H9 (cell line): ENCODE data around the gene TTLL3. TPM values are rescaled to one million over a fixed set of nuclear protein-coding genes. Genes with fewer than 3 reads are reported as not detected.

Experiments used
- DNase-seq: peaks from one replicate; pipeline ENCODE4 v3.0.0-alpha.2; 2017
- H2AFZ ChIP-seq: one replicate; pipeline ENCODE4 v1.6.1; 2013; ENCODE audit warnings: mild to moderate bottlenecking, low read length, control low read depth, moderate library complexity
- H2AK5ac ChIP-seq: 2 replicates; pipeline ENCODE4 v1.6.1; 2013; ENCODE audit warnings: low read length, control low read depth, mixed read lengths; ENCODE audit not compliant: insufficient read length
- H2BK120ac ChIP-seq: one replicate; pipeline ENCODE4 v1.6.1; 2013; ENCODE audit warnings: low read depth, mild to moderate bottlenecking, low read length, control low read depth, inconsistent platforms; ENCODE audit not compliant: poor library complexity, severe bottlenecking
- H2BK12ac ChIP-seq: 2 replicates; pipeline ENCODE4 v1.6.1; 2013; ENCODE audit warnings: low read length, control low read depth, mixed read lengths, low read depth; ENCODE audit not compliant: insufficient read length
- H2BK15ac ChIP-seq: 2 replicates; pipeline ENCODE4 v1.6.1; 2013; ENCODE audit warnings: low read depth, low read length, control low read depth
- H2BK20ac ChIP-seq: one replicate; pipeline ENCODE4 v1.6.1; 2013; ENCODE audit warnings: low read depth, mild to moderate bottlenecking, low read length, control low read depth, inconsistent platforms; ENCODE audit not compliant: poor library complexity, severe bottlenecking
- H2BK5ac ChIP-seq: 2 replicates; pipeline ENCODE4 v1.6.1; 2013; ENCODE audit warnings: low read length, control low read depth, mixed read lengths; ENCODE audit not compliant: insufficient read length
- H3K14ac ChIP-seq: 2 replicates; pipeline ENCODE4 v1.6.1; 2013; ENCODE audit warnings: low read length, control low read depth; ENCODE audit not compliant: insufficient read depth
- H3K18ac ChIP-seq: 2 replicates; pipeline ENCODE4 v1.6.1; 2013; ENCODE audit warnings: low read depth, mild to moderate bottlenecking, mixed read lengths, low read length, control low read depth; ENCODE audit not compliant: insufficient read length
- H3K23ac ChIP-seq: 2 replicates; pipeline ENCODE4 v1.6.1; 2013; ENCODE audit warnings: low read length, control low read depth, mixed read lengths, low read depth; ENCODE audit not compliant: insufficient read length
- H3K23me2 ChIP-seq: 2 replicates; pipeline ENCODE4 v1.6.1; 2013; ENCODE audit warnings: low read depth, mild to moderate bottlenecking, mixed read lengths, low read length, control low read depth; ENCODE audit not compliant: insufficient read length, poor library complexity, severe bottlenecking
- H3K27ac ChIP-seq: 2 replicates; pipeline ENCODE4 v1.5.1; 2013; ENCODE audit warnings: low read length, control low read depth, mixed read lengths, low read depth; ENCODE audit not compliant: insufficient read length
- H3K27me3 ChIP-seq: 2 replicates; pipeline ENCODE4 v1.6.1; 2013; ENCODE audit warnings: low read length, control low read depth, inconsistent platforms; ENCODE audit not compliant: insufficient read depth
- H3K4ac ChIP-seq: 2 replicates; pipeline ENCODE4 v1.6.1; 2013; ENCODE audit warnings: low read depth, mild to moderate bottlenecking, control low read depth, inconsistent platforms, low read length, moderate library complexity
- H3K4me1 ChIP-seq: 2 replicates; pipeline ENCODE4 v1.6.1; 2013; ENCODE audit warnings: low read length, control low read depth, inconsistent platforms; ENCODE audit not compliant: insufficient read depth
- H3K4me2 ChIP-seq: 2 replicates; pipeline ENCODE4 v1.6.1; 2013; ENCODE audit warnings: low read length, control low read depth, mixed read lengths; ENCODE audit not compliant: insufficient read length, insufficient read depth
- H3K56ac ChIP-seq: 2 replicates; pipeline ENCODE4 v1.6.1; 2013; ENCODE audit warnings: low read depth, mild to moderate bottlenecking, mixed read lengths, low read length, control low read depth; ENCODE audit not compliant: insufficient read length
- H3K79me1 ChIP-seq: 2 replicates; pipeline ENCODE4 v1.6.1; 2013; ENCODE audit warnings: low read depth, mild to moderate bottlenecking, moderate library complexity, low read length, control low read depth, inconsistent platforms; ENCODE audit not compliant: insufficient read depth, poor library complexity, severe bottlenecking
- H3K79me2 ChIP-seq: 2 replicates; pipeline ENCODE4 v1.6.1; 2013; ENCODE audit warnings: low read length, control low read depth, inconsistent platforms; ENCODE audit not compliant: insufficient read depth
- H3K9ac ChIP-seq: 2 replicates; pipeline ENCODE4 v1.6.1; 2013; ENCODE audit warnings: low read length, control low read depth, mixed read lengths; ENCODE audit not compliant: insufficient read length; ENCODE audit errors: extremely low read depth
- H3K9me3 ChIP-seq: one replicate; pipeline ENCODE4 v1.6.1; 2013; ENCODE audit warnings: low read depth, low read length, inconsistent platforms; ENCODE audit not compliant: control insufficient read depth
- H3T11ph ChIP-seq: one replicate; pipeline ENCODE4 v1.6.1; 2013; ENCODE audit warnings: mild to moderate bottlenecking, low read length, control low read depth, inconsistent platforms
- H4K20me1 ChIP-seq: one replicate; pipeline ENCODE4 v1.6.1; 2013; ENCODE audit not compliant: control insufficient read depth, insufficient read length, insufficient read depth
- H4K5ac ChIP-seq: 2 replicates; pipeline ENCODE4 v1.6.1; 2013; ENCODE audit warnings: low read depth, mild to moderate bottlenecking, mixed read lengths, low read length, control low read depth; ENCODE audit not compliant: insufficient read length
- H4K8ac ChIP-seq: replicated peaks from 2 replicates; pipeline ENCODE4 v1.6.1; 2013; ENCODE audit warnings: low read length, control low read depth, mixed read lengths, low read depth; ENCODE audit not compliant: insufficient read length
- H4K91ac ChIP-seq: 2 replicates; pipeline ENCODE4 v1.6.1; 2013; ENCODE audit warnings: low read depth, mild to moderate bottlenecking, moderate library complexity, mixed read lengths, low read length, control low read depth; ENCODE audit not compliant: insufficient read length
- H3K27ac Mint-ChIP-seq, 3 experiments: 2 replicates in 2 of 3; 3 replicates in 1 of 3; pipeline ENCODE4 v1.8.0; 2020 to 2021; ENCODE audit warnings: mixed read lengths in 3 of 3, mild to moderate bottlenecking in 1 of 3, moderate library complexity in 1 of 3
- H3K27me3 Mint-ChIP-seq: 2 replicates; pipeline ENCODE4 v1.8.0; 2021; ENCODE audit warnings: low read depth, mild to moderate bottlenecking, moderate library complexity, mixed read lengths
- H3K36me3 Mint-ChIP-seq, 3 experiments: 2 replicates in 2 of 3; 3 replicates in 1 of 3; pipeline ENCODE4 v1.8.0; 2020 to 2021; ENCODE audit warnings: low read depth in 3 of 3, mixed read lengths in 3 of 3; ENCODE audit not compliant: insufficient read depth in 1 of 3
- H3K4me1 Mint-ChIP-seq, 2 experiments: 2 replicates each; pipeline ENCODE4 v1.8.0; 2020; ENCODE audit warnings: mixed read lengths in 2 of 2
- H3K4me3 Mint-ChIP-seq, 2 experiments: 2 replicates in 1 of 2; 3 replicates in 1 of 2; pipeline ENCODE4 v1.8.0; 2020 to 2021; ENCODE audit warnings: mild to moderate bottlenecking in 2 of 2, mixed read lengths in 2 of 2, moderate library complexity in 1 of 2
- H3K9me3 Mint-ChIP-seq, 2 experiments: 2 replicates in 1 of 2; 3 replicates in 1 of 2; pipeline ENCODE4 v1.8.0; 2020; ENCODE audit warnings: mild to moderate bottlenecking in 2 of 2, mixed read lengths in 2 of 2, moderate library complexity in 1 of 2
- CTCF ChIP-seq: fragments of 200-600 bp; sonication (generic); conservative IDR thresholded peaks from 3 replicates; pipeline ENCODE4 v1.8.0; 2021; ENCODE audit warnings: antibody characterized with exemption, mild to moderate bottlenecking
- WGBS: extraction: QIAGEN DNeasy Blood & Tissue Kit; methylation state at CpG from one replicate; pipeline ENCODE4 v1.1.7; 2013; ENCODE audit warnings: missing lambda C conversion rate, low lambda C conversion rate, mixed read lengths; ENCODE audit not compliant: insufficient read length; ENCODE audit errors: extremely low coverage; 5-methylcytosine and 5-hydroxymethylcytosine counted together
- total RNA-seq: library from RNA; stranded (reverse); gene quantifications from 2 replicates; pipeline ENCODE4 v1.2.1, GENCODE V29; 2021

Gene TTLL3
- total RNA-seq, 1 experiment from 2014 or later, result 14.4 TPM

GRCh38 chr3:9792405-9793160, 17.5 kb upstream of the TTLL3 start, which contains the start of the genes ARPC4 and TADA3:
Gene ARPC4 (plus strand): TSS chr3:9793082. CDS start chr3:9793122, 40 bp downstream.
Gene TADA3 (minus strand): TSS chr3:9792473. CDS start chr3:9791466, 1,007 bp downstream.
- H4K5ac ChIP-seq, result peak within 1 kb of the TSS; percentile 86
- H3K23me2 ChIP-seq, result peaks cover 6% of the 10 kb centered on the region
- no peaks in the 10 kb centered on the region for H3K79me1 ChIP-seq
- peak within 1 kb of the TSS; percentile 100; the same call in 1 of the 2 replicates for H3K14ac ChIP-seq
- H3K4ac ChIP-seq, result peak within 1 kb of the TSS; percentile 20; the same call in 1 of the 2 replicates
- H3K56ac ChIP-seq, result peak within 1 kb of the TSS; percentile 89
- no peaks in the 10 kb centered on the region for H4K20me1 ChIP-seq
- DNase-seq, result peak; percentile 93
- peak within 1 kb of the TSS; percentile 99 for H3K9ac ChIP-seq
- H3K4me1 ChIP-seq, result no peaks in the 10 kb centered on the region
- H2BK15ac ChIP-seq, result no peak within 1 kb of the TSS
- peak within 1 kb of the TSS; percentile 99 for H2BK5ac ChIP-seq
- peak within 1 kb of the TSS; percentile 81 for H3K4me2 ChIP-seq
- H3T11ph ChIP-seq, result peak within 1 kb of the TSS; percentile 99
- WGBS, result no CpG with 5 or more reads among the region's 65 CpGs
- Mint-ChIP-seq H3K4me1 (peaks cover 10 to 19% of the 10 kb centered on the region in 2 experiments), H3K36me3 (peaks cover 30 to 52% (median 42%) of the 10 kb centered on the region in 3 experiments; a peak in 6 of 7 replicates), H3K27me3 (peaks cover 1% of the 10 kb centered on the region; the same call in 1 of the 2 replicates), H3K27ac (peak within 1 kb of the TSS; percentile 100), H3K9me3 (no peaks in the 10 kb centered on the region), H3K4me3 (peak within 1 kb of the TSS; percentile 94 to 95)
- H2AFZ ChIP-seq, result no peak within 1 kb of the TSS
- no peaks in the 10 kb centered on the region for H3K9me3 ChIP-seq
- no peak within 1 kb of the TSS for H2AK5ac ChIP-seq
- no peak within 1 kb of the TSS for H4K8ac ChIP-seq
- no peak within 1 kb of the TSS for H4K91ac ChIP-seq
- peak within 1 kb of the TSS; percentile 93 for H2BK120ac ChIP-seq
- H3K79me2 ChIP-seq, result peaks cover 5% of the 10 kb centered on the region; the same call in 1 of the 2 replicates
- H3K27ac ChIP-seq, result peak within 1 kb of the TSS; percentile 91
- no peak within 1 kb of the TSS for H2BK12ac ChIP-seq
- TF ChIP-seq CTCF, result no peak
- peak within 1 kb of the TSS; percentile 100 for H3K18ac ChIP-seq
- H2BK20ac ChIP-seq, result no peak within 1 kb of the TSS
- H3K23ac ChIP-seq, result no peak within 1 kb of the TSS
- H3K27me3 ChIP-seq, result no peaks in the 10 kb centered on the region
